SU-DHL-6 (cell line): Measurements from ENCODE around the gene KCTD14.

Source experiments
- EZH2phosphoT487 ChIP-seq: fragments of 200-600 bp; sonication (generic), shearing (Covaris generic); conservative IDR thresholded peaks from 2 replicates; pipeline ENCODE4 v1.6.1; 2018; ENCODE audit warnings: mild to moderate bottlenecking, antibody characterized with exemption, low read length, moderate library complexity, mixed read lengths
- TF ChIP-seq, protein P1 (sequence below): fragments of 200-600 bp; sonication (generic); IDR thresholded peaks from one replicate; pipeline ENCODE4 v1.5.1; 2017; ENCODE audit warnings: antibody characterized with exemption, mild to moderate bottlenecking, low read length, moderate library complexity; ENCODE audit not compliant: insufficient read depth, poor library complexity, severe bottlenecking

DNA sequence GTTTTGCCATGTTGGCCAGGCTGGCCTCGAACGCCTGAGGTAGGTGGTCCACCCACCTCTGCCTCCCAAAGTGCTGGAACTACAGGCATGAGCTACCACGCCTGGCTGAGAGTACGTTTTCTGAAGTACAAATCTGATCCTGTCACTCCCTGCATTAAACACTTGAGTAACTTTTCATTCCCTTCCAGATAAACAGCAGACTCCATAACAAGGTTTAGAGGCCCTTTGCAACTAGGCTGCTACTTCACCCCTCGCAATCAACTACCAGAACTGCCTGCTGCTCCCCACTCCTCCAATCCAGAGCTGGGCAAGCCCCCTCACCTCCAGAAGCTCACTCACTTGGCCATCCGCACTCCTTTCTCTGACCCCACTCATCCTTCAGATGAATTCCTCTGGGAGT is 1.5 kb downstream of the KCTD14 start:
- TF ChIP-seq, protein P1, sequence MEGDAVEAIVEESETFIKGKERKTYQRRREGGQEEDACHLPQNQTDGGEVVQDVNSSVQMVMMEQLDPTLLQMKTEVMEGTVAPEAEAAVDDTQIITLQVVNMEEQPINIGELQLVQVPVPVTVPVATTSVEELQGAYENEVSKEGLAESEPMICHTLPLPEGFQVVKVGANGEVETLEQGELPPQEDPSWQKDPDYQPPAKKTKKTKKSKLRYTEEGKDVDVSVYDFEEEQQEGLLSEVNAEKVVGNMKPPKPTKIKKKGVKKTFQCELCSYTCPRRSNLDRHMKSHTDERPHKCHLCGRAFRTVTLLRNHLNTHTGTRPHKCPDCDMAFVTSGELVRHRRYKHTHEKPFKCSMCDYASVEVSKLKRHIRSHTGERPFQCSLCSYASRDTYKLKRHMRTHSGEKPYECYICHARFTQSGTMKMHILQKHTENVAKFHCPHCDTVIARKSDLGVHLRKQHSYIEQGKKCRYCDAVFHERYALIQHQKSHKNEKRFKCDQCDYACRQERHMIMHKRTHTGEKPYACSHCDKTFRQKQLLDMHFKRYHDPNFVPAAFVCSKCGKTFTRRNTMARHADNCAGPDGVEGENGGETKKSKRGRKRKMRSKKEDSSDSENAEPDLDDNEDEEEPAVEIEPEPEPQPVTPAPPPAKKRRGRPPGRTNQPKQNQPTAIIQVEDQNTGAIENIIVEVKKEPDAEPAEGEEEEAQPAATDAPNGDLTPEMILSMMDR: no peak
- no peak for TF ChIP-seq EZH2phosphoT487
